ENCODE data around the gene FBLN2.
"Not testable (repeated sequence)": the region's sequence is repeated elsewhere in the genome, so short reads cannot be mapped to it uniquely, and the experiment has no call there.

The FBLN2 gene

DNA sequence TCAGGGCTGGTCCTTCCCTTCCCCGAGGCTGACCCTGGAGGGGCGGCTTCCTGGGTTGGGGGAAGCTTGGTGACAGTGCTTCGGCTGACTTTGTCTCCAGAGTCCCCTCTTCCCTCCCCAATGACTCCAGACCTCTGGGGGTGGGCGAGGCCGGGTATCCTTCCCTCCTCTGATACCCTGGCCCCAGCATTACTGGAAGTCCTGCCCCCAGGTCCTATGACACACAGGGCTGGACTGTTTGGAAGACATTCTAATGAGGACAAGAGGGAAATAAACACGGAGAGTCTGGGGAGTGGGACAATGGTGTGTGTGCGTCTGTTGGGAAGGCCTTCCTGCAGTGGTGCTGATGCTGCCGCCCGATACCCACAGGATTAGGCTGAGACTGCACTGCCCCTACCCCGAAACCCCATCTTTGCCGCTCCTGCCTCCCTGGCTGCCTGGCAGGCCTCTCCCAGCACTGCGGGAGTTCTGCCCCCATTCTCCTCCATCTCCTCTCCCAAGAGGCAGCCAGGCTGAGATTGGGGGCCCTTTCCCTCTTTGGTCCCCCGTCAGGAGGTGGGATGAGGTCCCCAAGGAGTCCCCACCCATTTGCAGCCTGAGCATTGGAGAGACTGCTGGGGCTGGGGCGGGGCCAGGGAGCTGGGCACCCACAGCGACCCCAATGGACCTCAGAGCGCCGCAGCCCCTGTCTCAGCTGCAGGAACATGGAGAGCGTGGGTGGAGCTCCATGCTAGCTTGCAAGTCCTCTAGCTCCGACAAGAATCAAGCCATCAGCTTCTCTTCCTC, 29.7 kb upstream of the FBLN2 start:
- no peak for TF ChIP-seq EZH2phosphoT487 (IDR thresholded peaks at IDR 0.05; ENCODE audit: low read depth)
- TF ChIP-seq, protein P1, sequence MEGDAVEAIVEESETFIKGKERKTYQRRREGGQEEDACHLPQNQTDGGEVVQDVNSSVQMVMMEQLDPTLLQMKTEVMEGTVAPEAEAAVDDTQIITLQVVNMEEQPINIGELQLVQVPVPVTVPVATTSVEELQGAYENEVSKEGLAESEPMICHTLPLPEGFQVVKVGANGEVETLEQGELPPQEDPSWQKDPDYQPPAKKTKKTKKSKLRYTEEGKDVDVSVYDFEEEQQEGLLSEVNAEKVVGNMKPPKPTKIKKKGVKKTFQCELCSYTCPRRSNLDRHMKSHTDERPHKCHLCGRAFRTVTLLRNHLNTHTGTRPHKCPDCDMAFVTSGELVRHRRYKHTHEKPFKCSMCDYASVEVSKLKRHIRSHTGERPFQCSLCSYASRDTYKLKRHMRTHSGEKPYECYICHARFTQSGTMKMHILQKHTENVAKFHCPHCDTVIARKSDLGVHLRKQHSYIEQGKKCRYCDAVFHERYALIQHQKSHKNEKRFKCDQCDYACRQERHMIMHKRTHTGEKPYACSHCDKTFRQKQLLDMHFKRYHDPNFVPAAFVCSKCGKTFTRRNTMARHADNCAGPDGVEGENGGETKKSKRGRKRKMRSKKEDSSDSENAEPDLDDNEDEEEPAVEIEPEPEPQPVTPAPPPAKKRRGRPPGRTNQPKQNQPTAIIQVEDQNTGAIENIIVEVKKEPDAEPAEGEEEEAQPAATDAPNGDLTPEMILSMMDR (IDR thresholded peaks at IDR 0.05; ENCODE audit: low read depth, low read length), result no peak
- Histone ChIP-seq H3K4me3 (ENCODE audit: low read length) (no peak overlapping the region), H3K27me3 (ENCODE audit: low read depth, low read length) (peaks cover 29% of the 10 kb centered on the region), H3K4me1 (ENCODE audit: low read length) (no peaks in the 10 kb centered on the region), H3K79me2 (ENCODE audit: low read length) (no peaks in the 10 kb centered on the region), H3K9ac (ENCODE audit: low read length) (no peak overlapping the region), H4K20me1 (ENCODE audit: insufficient read depth, low read length) (no peaks in the 10 kb centered on the region), H3K27ac (ENCODE audit: low read length) (no peak overlapping the region), H2AFZ (ENCODE audit: low read depth, low read length) (no peak overlapping the region), H3K9me3 (ENCODE audit: insufficient read depth, low read length) (no peaks in the 10 kb centered on the region), H3K36me3 (replicated peaks; ENCODE audit: low read depth, low read length) (no peaks in the 10 kb centered on the region), H3K4me2 (ENCODE audit: low read length) (no peak overlapping the region)

DNA sequence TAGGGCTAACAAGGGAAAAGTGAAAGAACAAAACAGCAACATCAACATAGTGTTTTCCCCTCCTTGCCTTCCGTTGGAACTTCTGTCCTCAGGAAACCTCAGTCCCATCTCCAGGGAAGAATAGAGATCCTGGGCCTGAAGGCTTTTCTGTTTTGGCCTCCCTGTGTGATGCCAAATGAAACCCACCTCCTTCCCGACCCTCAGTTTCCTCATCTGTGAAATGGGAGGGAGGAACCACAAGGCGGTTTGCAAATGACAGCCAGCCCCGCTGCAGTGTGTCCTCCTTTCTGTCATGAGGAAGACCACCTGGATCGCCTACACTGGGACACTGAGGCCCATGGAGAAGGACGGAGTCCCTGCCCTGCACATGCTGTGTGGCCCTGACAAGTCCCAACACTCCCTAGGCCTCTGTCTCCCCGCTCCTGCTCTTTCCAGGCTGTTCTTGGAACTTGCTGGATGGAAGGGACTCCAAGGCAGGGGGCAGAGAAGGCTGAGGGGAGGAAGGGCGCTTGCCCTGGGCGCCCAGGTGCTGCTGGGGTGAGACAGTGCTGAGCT, 28.5 kb upstream of the FBLN2 start:
- no peak overlapping the region for H3K4me3 ChIP-seq (ENCODE audit: low read length)
- no peaks in the 10 kb centered on the region for H3K4me1 ChIP-seq (ENCODE audit: low read length)
- no peak overlapping the region for H3K9ac ChIP-seq (ENCODE audit: low read length)
- no peak for TF ChIP-seq EZH2phosphoT487 (IDR thresholded peaks at IDR 0.05; ENCODE audit: low read depth)
- TF ChIP-seq, protein P1 (IDR thresholded peaks at IDR 0.05; ENCODE audit: low read depth, low read length), result no peak
- no peaks in the 10 kb centered on the region for H3K36me3 ChIP-seq (replicated peaks; ENCODE audit: low read depth, low read length)
- H3K27ac ChIP-seq (ENCODE audit: low read length), result no peak overlapping the region
- H3K79me2 ChIP-seq (ENCODE audit: low read length), result no peaks in the 10 kb centered on the region
- H3K4me2 ChIP-seq (ENCODE audit: low read length), result no peak overlapping the region
- peaks cover 17% of the 10 kb centered on the region for H3K27me3 ChIP-seq (ENCODE audit: low read depth, low read length)
- no peaks in the 10 kb centered on the region for H3K9me3 ChIP-seq (ENCODE audit: insufficient read depth, low read length)
- H4K20me1 ChIP-seq (ENCODE audit: insufficient read depth, low read length), result no peaks in the 10 kb centered on the region
- no peak overlapping the region for H2AFZ ChIP-seq (ENCODE audit: low read depth, low read length)

DNA sequence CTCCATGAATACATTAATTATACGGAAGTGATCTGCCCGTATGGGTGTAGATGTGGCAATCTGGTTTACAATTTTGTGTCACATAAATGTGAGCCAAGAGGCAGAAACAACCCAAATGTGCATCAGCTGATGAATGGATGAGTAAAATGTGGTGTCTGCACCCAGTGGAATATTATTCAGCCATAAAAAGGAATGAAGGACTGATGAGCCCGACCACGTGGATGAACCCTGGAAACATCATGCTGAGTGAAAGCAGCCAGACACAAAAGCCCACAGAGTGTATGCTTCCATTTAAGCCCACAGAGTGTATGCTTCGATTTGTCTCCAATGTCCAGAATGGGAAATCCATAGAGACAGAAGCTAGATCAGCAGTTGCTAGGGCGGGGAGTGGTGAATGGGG, 27.6 kb upstream of the FBLN2 start:
- H3K79me2 ChIP-seq (ENCODE audit: low read length), result no peaks in the 10 kb centered on the region
- no peak overlapping the region for H2AFZ ChIP-seq (ENCODE audit: low read depth, low read length)
- no peak overlapping the region for H3K4me3 ChIP-seq (ENCODE audit: low read length)
- H3K9ac ChIP-seq (ENCODE audit: low read length), result no peak overlapping the region
- H3K4me1 ChIP-seq (ENCODE audit: low read length), result no peaks in the 10 kb centered on the region
- H3K9me3 ChIP-seq (ENCODE audit: insufficient read depth, low read length), result no peaks in the 10 kb centered on the region
- peaks cover 19% of the 10 kb centered on the region for H3K27me3 ChIP-seq (ENCODE audit: low read depth, low read length)
- H3K27ac ChIP-seq (ENCODE audit: low read length), result no peak overlapping the region
- H3K4me2 ChIP-seq (ENCODE audit: low read length), result no peak overlapping the region
- TF ChIP-seq, protein P1 (IDR thresholded peaks at IDR 0.05; ENCODE audit: low read depth, low read length), result no peak
- no peak for TF ChIP-seq EZH2phosphoT487 (IDR thresholded peaks at IDR 0.05; ENCODE audit: low read depth)
- H4K20me1 ChIP-seq (ENCODE audit: insufficient read depth, low read length), result no peaks in the 10 kb centered on the region
- no peaks in the 10 kb centered on the region for H3K36me3 ChIP-seq (replicated peaks; ENCODE audit: low read depth, low read length)

DNA sequence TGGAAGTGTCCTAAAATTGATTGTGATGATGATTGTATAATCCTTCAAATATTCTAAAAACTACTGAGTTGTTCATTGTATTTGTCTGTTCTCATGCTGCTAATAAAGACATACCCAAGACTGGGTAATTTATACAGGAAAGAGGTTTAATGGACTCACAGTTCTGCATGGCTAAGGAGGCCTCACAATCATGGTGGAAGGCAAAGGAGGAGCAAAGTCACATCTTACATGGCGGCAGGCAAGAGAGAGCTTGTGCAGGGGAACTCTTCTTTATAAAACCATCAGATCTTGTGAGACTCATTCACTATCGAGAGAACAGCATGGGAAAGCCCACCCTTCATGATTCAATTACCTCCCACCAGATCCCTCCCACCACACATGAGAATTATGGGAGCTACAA, 27.2 kb upstream of the FBLN2 start:
- H3K9me3 ChIP-seq (ENCODE audit: insufficient read depth, low read length); H3K9ac ChIP-seq (ENCODE audit: low read length); H3K4me3 ChIP-seq (ENCODE audit: low read length); H3K36me3 ChIP-seq (replicated peaks; ENCODE audit: low read depth, low read length); H3K4me1 ChIP-seq (ENCODE audit: low read length); H3K4me2 ChIP-seq (ENCODE audit: low read length); H4K20me1 ChIP-seq (ENCODE audit: insufficient read depth, low read length); H3K27ac ChIP-seq (ENCODE audit: low read length); H3K79me2 ChIP-seq (ENCODE audit: low read length); H2AFZ ChIP-seq (ENCODE audit: low read depth, low read length): not testable (repeated sequence)
- peaks cover 22% of the 10 kb centered on the region for H3K27me3 ChIP-seq (ENCODE audit: low read depth, low read length)
